GM23338 (cell line): ENCODE results near the gene GATAD2A. TPM values are rescaled to one million over a fixed set of nuclear protein-coding genes. Genes with fewer than 3 reads are reported as not detected.
A peak's percentile ranks its signal among the peaks of the same experiment; 100 is the strongest.

Source experiments
- ATAC-seq: fragments of 200-7000 bp; cut with Tn5 transposase; 3 replicates; pipeline ENCODE4 v1.9.1; 2020
- DNase-seq: peaks from one replicate; pipeline ENCODE4 v3.0.0-alpha.2; 2015; ENCODE audit warnings: low spot score
- H2AFZ ChIP-seq: fragments of 200-600 bp; sonication (generic); 2 replicates; pipeline ENCODE4 v1.8.0; 2016; ENCODE audit warnings: antibody characterized with exemption, mild to moderate bottlenecking, moderate library complexity
- H3F3A ChIP-seq: fragments of 200-600 bp; sonication (generic); replicated peaks from 2 replicates; pipeline ENCODE4 v1.8.0; 2017; ENCODE audit warnings: antibody characterized with exemption, mixed run types, low read depth
- H3K27ac ChIP-seq: fragments of 200-600 bp; sonication (generic); 2 replicates; pipeline ENCODE4 v1.6.1; 2016; ENCODE audit warnings: low read depth
- H3K27me3 ChIP-seq: fragments of 200-600 bp; sonication (generic); 2 replicates; pipeline ENCODE4 v1.8.0; 2016; ENCODE audit warnings: mild to moderate bottlenecking, mixed run types, moderate library complexity; ENCODE audit not compliant: insufficient read depth
- H3K36me3 ChIP-seq: fragments of 200-600 bp; sonication (generic); 2 replicates; pipeline ENCODE4 v1.8.0; 2016; ENCODE audit warnings: mild to moderate bottlenecking; ENCODE audit not compliant: insufficient read depth
- H3K4me1 ChIP-seq: fragments of 200-600 bp; sonication (generic); 2 replicates; pipeline ENCODE4 v1.8.0; 2016; ENCODE audit warnings: mild to moderate bottlenecking, moderate library complexity; ENCODE audit not compliant: insufficient read depth
- H3K4me2 ChIP-seq: fragments of 200-600 bp; sonication (generic); 2 replicates; pipeline ENCODE4 v1.7.1; 2017; ENCODE audit warnings: mixed run types
- H3K4me3 ChIP-seq: fragments of 200-600 bp; sonication (generic); 2 replicates; pipeline ENCODE4 v1.6.1; 2016; ENCODE audit warnings: mixed run types
- H3K79me2 ChIP-seq: fragments of 200-600 bp; sonication (generic); replicated peaks from 2 replicates; pipeline ENCODE4 v1.8.0; 2017; ENCODE audit warnings: mild to moderate bottlenecking; ENCODE audit not compliant: insufficient read depth
- H3K9me2 ChIP-seq: fragments of 200-600 bp; sonication (generic); 2 replicates; pipeline ENCODE4 v1.8.0; 2017; ENCODE audit not compliant: insufficient read depth
- H4K20me1 ChIP-seq: fragments of 200-600 bp; sonication (generic); replicated peaks from 2 replicates; pipeline ENCODE4 v1.8.0; 2017; ENCODE audit warnings: mild to moderate bottlenecking; ENCODE audit not compliant: insufficient read depth
- H3K27ac Mint-ChIP-seq: 2 replicates; pipeline ENCODE4 v1.8.0; 2020; ENCODE audit warnings: inconsistent platforms, mild to moderate bottlenecking, moderate library complexity, mixed read lengths
- H3K27me3 Mint-ChIP-seq: 3 replicates; pipeline ENCODE4 v1.8.0; 2022; ENCODE audit warnings: low read depth, mild to moderate bottlenecking, moderate library complexity, mixed read lengths, inconsistent platforms; ENCODE audit not compliant: insufficient read depth, poor library complexity
- H3K36me3 Mint-ChIP-seq: 3 replicates; pipeline ENCODE4 v1.8.0; 2021; ENCODE audit warnings: low read depth, mild to moderate bottlenecking, inconsistent platforms, moderate library complexity, mixed read lengths
- H3K4me1 Mint-ChIP-seq: 3 replicates; pipeline ENCODE4 v1.8.0; 2020; ENCODE audit warnings: mild to moderate bottlenecking, inconsistent platforms, mixed read lengths
- H3K4me3 Mint-ChIP-seq: 3 replicates; pipeline ENCODE4 v1.8.0; 2021; ENCODE audit warnings: moderate library complexity, mild to moderate bottlenecking, inconsistent platforms, mixed read lengths
- H3K9me3 Mint-ChIP-seq: 3 replicates; pipeline ENCODE4 v1.8.0; 2020; ENCODE audit warnings: moderate library complexity, mild to moderate bottlenecking, inconsistent platforms, mixed read lengths
- CREB1 ChIP-seq: fragments of 250-450 bp; sonication (Bioruptor Pico); IDR thresholded peaks from 2 replicates; pipeline ENCODE4 v1.5.0; 2020; ENCODE audit warnings: low read depth, mild to moderate bottlenecking, moderate library complexity
- CTCF ChIP-seq, 2 experiments: fragments of 200-600 bp in 1 of 2; sonication (generic) in 1 of 2; conservative IDR thresholded peaks; 2 replicates each; pipeline versions ENCODE4 v1.5.1 to v1.6.1; 2016 to 2017; ENCODE audit warnings: antibody characterized with exemption in 2 of 2, low read depth in 2 of 2, mild to moderate bottlenecking in 2 of 2, moderate library complexity in 1 of 2
- ETS1 ChIP-seq: IDR thresholded peaks from 2 replicates; pipeline ENCODE4 v1.6.1; 2016; ENCODE audit warnings: antibody characterized with exemption
- EZH2 ChIP-seq: fragments of 200-600 bp; sonication (generic); IDR thresholded peaks from one replicate; pipeline ENCODE4 v1.8.0; 2017; ENCODE audit warnings: antibody characterized with exemption, mild to moderate bottlenecking, low read depth; ENCODE audit not compliant: unreplicated experiment
- JUNB ChIP-seq: IDR thresholded peaks from one replicate; pipeline ENCODE4 v1.6.1; 2016; ENCODE audit warnings: antibody characterized with exemption; ENCODE audit not compliant: unreplicated experiment
- NANOG ChIP-seq: IDR thresholded peaks from 2 replicates; pipeline ENCODE4 v1.6.1; 2016; ENCODE audit warnings: antibody characterized with exemption, borderline replicate concordance
- POLR2AphosphoS5 ChIP-seq: IDR thresholded peaks from 2 replicates; pipeline ENCODE4 v1.6.1; 2016; ENCODE audit warnings: antibody characterized with exemption, low read depth
- REST ChIP-seq: IDR thresholded peaks from one replicate; pipeline ENCODE4 v1.6.1; 2018; ENCODE audit warnings: antibody characterized with exemption; ENCODE audit not compliant: unreplicated experiment
- STAT1 ChIP-seq: IDR thresholded peaks from one replicate; pipeline ENCODE4 v1.6.1; 2016; ENCODE audit warnings: antibody characterized with exemption; ENCODE audit not compliant: unreplicated experiment
- ZNF114 ChIP-seq: fragments of 250-450 bp; sonication (Bioruptor Pico); IDR thresholded peaks from 2 replicates; pipeline ENCODE4 v1.5.0; 2020; ENCODE audit warnings: mild to moderate bottlenecking, moderate library complexity
- ZNF331 ChIP-seq: fragments of 250-450 bp; sonication (Bioruptor Pico); IDR thresholded peaks from 2 replicates; pipeline ENCODE4 v1.5.0; 2020; ENCODE audit warnings: low read depth, mild to moderate bottlenecking, moderate library complexity
- polyA plus RNA-seq: library from polyadenylated mRNA; unstranded; fragments of >200 nt; fragmentation: Nextera tagmentation; extraction: Ambion mirVana; gene quantifications from 2 replicates; pipeline ENCODE4 v1.2.1, GENCODE V29; 2016
- total RNA-seq: library from RNA; depleted of rRNA; stranded (reverse); fragments of >200 nt; shearing (Covaris generic); gene quantifications from 2 replicates; pipeline ENCODE4 v1.2.3, GENCODE V29; 2014
- TF ChIP-seq, protein P1 (sequence below): fragments of 250-450 bp; sonication (Bioruptor Pico); IDR thresholded peaks from 2 replicates; pipeline ENCODE4 v1.5.0; 2020; ENCODE audit warnings: mild to moderate bottlenecking, moderate library complexity

The GATAD2A gene
- total and polyA plus RNA-seq, 2 experiments from 2014 or later, result 40.0 to 151 TPM

- TF ChIP-seq CTCF (conservative IDR thresholded peaks at IDR 0.05; ENCODE audit: low read depth in 2 of 2), result no peak
- no peak for TF ChIP-seq JUNB
- no peak for TF ChIP-seq EZH2
- no peak for TF ChIP-seq STAT1
- TF ChIP-seq REST, result no peak
- no peak for TF ChIP-seq POLR2AphosphoS5
These were observed 121.8 kb downstream of the GATAD2A start (continued) for GRCh38 chr19:19527371-19527656.

DNA sequence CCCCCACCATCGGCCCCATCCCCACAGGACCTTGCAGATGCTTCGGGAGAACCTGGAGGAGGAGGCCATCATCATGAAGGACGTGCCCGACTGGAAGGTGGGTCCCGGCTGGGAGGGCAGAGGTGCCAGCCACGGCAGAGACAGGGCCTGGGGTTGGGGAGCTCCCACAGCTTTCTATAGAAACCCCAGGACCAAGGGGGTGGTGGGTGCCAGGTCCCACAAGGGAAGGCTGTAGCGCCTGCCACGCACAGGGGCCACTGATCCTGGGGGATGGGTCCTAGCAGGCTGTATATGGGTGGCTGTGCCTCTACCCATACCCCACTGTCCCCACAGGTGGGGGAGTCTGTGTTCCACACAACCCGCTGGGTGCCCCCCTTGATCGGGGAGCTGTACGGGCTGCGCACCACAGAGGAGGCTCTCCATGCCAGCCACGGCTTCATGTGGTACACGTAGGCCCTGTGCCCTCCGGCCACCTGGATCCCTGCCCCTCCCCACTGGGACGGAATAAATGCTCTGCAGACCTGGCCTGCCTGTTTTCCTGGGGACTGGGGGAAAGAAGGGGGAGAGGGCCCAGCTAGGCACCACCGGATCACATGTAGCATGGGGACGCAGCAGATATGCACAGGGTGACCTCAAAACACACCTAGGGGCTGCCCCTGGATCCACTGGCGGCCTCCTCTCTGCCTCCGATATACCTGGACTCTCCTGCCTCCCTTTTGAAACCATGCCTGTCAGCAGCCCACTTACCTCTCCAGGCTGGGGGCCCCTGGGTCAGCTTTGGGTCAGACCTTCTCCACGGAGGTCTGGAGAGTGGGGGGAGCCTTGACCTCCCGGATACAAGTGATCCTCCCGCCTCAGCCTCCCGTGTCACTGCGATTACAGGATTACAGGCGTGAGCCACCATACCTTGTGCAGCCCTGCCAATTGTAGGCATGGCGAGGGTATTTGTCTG is 122.5 kb downstream of the GATAD2A start:
- no peak overlapping the region for H3K4me3 ChIP-seq
- H4K20me1 ChIP-seq, result peaks cover 24% of the 10 kb centered on the region
- peaks cover 27% of the 10 kb centered on the region for H3F3A ChIP-seq
- peaks cover 37% of the 10 kb centered on the region for H3K36me3 Mint-ChIP-seq
- H3K4me2 ChIP-seq, result no peak overlapping the region
- H3K79me2 ChIP-seq, result peaks cover 25% of the 10 kb centered on the region
- no peaks in the 10 kb centered on the region for H3K27me3 ChIP-seq
- 0 out of 2 replicates have a peak overlapping the region, but pooled peaks have one; percentile 50 for H3K27ac ChIP-seq
- H3K4me3 Mint-ChIP-seq, result no peak overlapping the region
- peaks cover 36% of the 10 kb centered on the region for H3K4me1 Mint-ChIP-seq
- H3K4me1 ChIP-seq, result peaks cover 6% of the 10 kb centered on the region; the same call in 1 of the 2 replicates
- peaks cover 5% of the 10 kb centered on the region; the same call in 1 of the 2 replicates for H3K36me3 ChIP-seq
- no peak for ATAC-seq
- peak overlapping the region; percentile 48; the same call in 1 of the 2 replicates for H3K27ac Mint-ChIP-seq
- no peaks in the 10 kb centered on the region for H3K9me2 ChIP-seq
- peak; percentile 1 for DNase-seq
- H2AFZ ChIP-seq, result no peak overlapping the region
- peaks cover 8% of the 10 kb centered on the region for H3K27me3 Mint-ChIP-seq
- no peaks in the 10 kb centered on the region for H3K9me3 Mint-ChIP-seq
- TF ChIP-seq ZNF331 (CRISPR knock-in tag) (no peak), STAT1 (no peak), ZNF114 (CRISPR knock-in tag) (no peak), ETS1 (no peak), CREB1 (CRISPR knock-in tag) (no peak), NANOG (no peak)
- TF ChIP-seq, protein P1, sequence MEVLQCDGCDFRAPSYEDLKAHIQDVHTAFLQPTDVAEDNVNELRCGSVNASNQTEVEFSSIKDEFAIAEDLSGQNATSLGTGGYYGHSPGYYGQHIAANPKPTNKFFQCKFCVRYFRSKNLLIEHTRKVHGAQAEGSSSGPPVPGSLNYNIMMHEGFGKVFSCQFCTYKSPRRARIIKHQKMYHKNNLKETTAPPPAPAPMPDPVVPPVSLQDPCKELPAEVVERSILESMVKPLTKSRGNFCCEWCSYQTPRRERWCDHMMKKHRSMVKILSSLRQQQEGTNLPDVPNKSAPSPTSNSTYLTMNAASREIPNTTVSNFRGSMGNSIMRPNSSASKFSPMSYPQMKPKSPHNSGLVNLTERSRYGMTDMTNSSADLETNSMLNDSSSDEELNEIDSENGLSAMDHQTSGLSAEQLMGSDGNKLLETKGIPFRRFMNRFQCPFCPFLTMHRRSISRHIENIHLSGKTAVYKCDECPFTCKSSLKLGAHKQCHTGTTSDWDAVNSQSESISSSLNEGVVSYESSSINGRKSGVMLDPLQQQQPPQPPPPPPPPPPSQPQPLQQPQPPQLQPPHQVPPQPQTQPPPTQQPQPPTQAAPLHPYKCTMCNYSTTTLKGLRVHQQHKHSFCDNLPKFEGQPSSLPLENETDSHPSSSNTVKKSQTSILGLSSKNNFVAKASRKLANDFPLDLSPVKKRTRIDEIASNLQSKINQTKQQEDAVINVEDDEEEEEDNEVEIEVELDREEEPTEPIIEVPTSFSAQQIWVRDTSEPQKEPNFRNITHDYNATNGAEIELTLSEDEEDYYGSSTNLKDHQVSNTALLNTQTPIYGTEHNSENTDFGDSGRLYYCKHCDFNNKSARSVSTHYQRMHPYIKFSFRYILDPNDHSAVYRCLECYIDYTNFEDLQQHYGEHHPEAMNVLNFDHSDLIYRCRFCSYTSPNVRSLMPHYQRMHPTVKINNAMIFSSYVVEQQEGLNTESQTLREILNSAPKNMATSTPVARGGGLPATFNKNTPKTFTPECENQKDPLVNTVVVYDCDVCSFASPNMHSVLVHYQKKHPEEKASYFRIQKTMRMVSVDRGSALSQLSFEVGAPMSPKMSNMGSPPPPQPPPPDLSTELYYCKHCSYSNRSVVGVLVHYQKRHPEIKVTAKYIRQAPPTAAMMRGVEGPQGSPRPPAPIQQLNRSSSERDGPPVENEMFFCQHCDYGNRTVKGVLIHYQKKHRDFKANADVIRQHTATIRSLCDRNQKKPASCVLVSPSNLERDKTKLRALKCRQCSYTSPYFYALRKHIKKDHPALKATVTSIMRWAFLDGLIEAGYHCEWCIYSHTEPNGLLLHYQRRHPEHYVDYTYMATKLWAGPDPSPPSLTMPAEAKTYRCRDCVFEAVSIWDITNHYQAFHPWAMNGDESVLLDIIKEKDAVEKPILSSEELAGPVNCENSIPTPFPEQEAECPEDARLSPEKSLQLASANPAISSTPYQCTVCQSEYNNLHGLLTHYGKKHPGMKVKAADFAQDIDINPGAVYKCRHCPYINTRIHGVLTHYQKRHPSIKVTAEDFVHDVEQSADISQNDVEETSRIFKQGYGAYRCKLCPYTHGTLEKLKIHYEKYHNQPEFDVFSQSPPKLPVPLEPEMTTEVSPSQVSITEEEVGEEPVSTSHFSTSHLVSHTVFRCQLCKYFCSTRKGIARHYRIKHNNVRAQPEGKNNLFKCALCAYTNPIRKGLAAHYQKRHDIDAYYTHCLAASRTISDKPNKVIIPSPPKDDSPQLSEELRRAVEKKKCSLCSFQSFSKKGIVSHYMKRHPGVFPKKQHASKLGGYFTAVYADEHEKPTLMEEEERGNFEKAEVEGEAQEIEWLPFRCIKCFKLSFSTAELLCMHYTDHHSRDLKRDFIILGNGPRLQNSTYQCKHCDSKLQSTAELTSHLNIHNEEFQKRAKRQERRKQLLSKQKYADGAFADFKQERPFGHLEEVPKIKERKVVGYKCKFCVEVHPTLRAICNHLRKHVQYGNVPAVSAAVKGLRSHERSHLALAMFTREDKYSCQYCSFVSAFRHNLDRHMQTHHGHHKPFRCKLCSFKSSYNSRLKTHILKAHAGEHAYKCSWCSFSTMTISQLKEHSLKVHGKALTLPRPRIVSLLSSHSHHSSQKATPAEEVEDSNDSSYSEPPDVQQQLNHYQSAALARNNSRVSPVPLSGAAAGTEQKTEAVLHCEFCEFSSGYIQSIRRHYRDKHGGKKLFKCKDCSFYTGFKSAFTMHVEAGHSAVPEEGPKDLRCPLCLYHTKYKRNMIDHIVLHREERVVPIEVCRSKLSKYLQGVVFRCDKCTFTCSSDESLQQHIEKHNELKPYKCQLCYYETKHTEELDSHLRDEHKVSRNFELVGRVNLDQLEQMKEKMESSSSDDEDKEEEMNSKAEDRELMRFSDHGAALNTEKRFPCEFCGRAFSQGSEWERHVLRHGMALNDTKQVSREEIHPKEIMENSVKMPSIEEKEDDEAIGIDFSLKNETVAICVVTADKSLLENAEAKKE (CRISPR knock-in tag), result no peak
